GM23338 (cell line): ENCODE measurements around the gene SUSD3. TPM values are rescaled to one million over a fixed set of nuclear protein-coding genes. Genes with fewer than 3 reads are reported as not detected.

Experiments
- ATAC-seq: fragments of 200-7000 bp; cut with Tn5 transposase; 3 replicates; pipeline ENCODE4 v1.9.1; 2020
- DNase-seq: peaks from one replicate; pipeline ENCODE4 v3.0.0-alpha.2; 2015; ENCODE audit warnings: low spot score
- H2AFZ ChIP-seq: fragments of 200-600 bp; sonication (generic); 2 replicates; pipeline ENCODE4 v1.8.0; 2016; ENCODE audit warnings: antibody characterized with exemption, mild to moderate bottlenecking, moderate library complexity
- H3F3A ChIP-seq: fragments of 200-600 bp; sonication (generic); replicated peaks from 2 replicates; pipeline ENCODE4 v1.8.0; 2017; ENCODE audit warnings: antibody characterized with exemption, mixed run types, low read depth
- H3K27ac ChIP-seq: fragments of 200-600 bp; sonication (generic); 2 replicates; pipeline ENCODE4 v1.6.1; 2016; ENCODE audit warnings: low read depth
- H3K27me3 ChIP-seq: fragments of 200-600 bp; sonication (generic); 2 replicates; pipeline ENCODE4 v1.8.0; 2016; ENCODE audit warnings: mild to moderate bottlenecking, mixed run types, moderate library complexity; ENCODE audit not compliant: insufficient read depth
- H3K36me3 ChIP-seq: fragments of 200-600 bp; sonication (generic); 2 replicates; pipeline ENCODE4 v1.8.0; 2016; ENCODE audit warnings: mild to moderate bottlenecking; ENCODE audit not compliant: insufficient read depth
- H3K4me1 ChIP-seq: fragments of 200-600 bp; sonication (generic); 2 replicates; pipeline ENCODE4 v1.8.0; 2016; ENCODE audit warnings: mild to moderate bottlenecking, moderate library complexity; ENCODE audit not compliant: insufficient read depth
- H3K4me2 ChIP-seq: fragments of 200-600 bp; sonication (generic); 2 replicates; pipeline ENCODE4 v1.7.1; 2017; ENCODE audit warnings: mixed run types
- H3K4me3 ChIP-seq: fragments of 200-600 bp; sonication (generic); 2 replicates; pipeline ENCODE4 v1.6.1; 2016; ENCODE audit warnings: mixed run types
- H3K79me2 ChIP-seq: fragments of 200-600 bp; sonication (generic); replicated peaks from 2 replicates; pipeline ENCODE4 v1.8.0; 2017; ENCODE audit warnings: mild to moderate bottlenecking; ENCODE audit not compliant: insufficient read depth
- H3K9me2 ChIP-seq: fragments of 200-600 bp; sonication (generic); 2 replicates; pipeline ENCODE4 v1.8.0; 2017; ENCODE audit not compliant: insufficient read depth
- H4K20me1 ChIP-seq: fragments of 200-600 bp; sonication (generic); replicated peaks from 2 replicates; pipeline ENCODE4 v1.8.0; 2017; ENCODE audit warnings: mild to moderate bottlenecking; ENCODE audit not compliant: insufficient read depth
- H3K27ac Mint-ChIP-seq: 2 replicates; pipeline ENCODE4 v1.8.0; 2020; ENCODE audit warnings: inconsistent platforms, mild to moderate bottlenecking, moderate library complexity, mixed read lengths
- H3K27me3 Mint-ChIP-seq: 3 replicates; pipeline ENCODE4 v1.8.0; 2022; ENCODE audit warnings: low read depth, mild to moderate bottlenecking, moderate library complexity, mixed read lengths, inconsistent platforms; ENCODE audit not compliant: insufficient read depth, poor library complexity
- H3K36me3 Mint-ChIP-seq: 3 replicates; pipeline ENCODE4 v1.8.0; 2021; ENCODE audit warnings: low read depth, mild to moderate bottlenecking, inconsistent platforms, moderate library complexity, mixed read lengths
- H3K4me1 Mint-ChIP-seq: 3 replicates; pipeline ENCODE4 v1.8.0; 2020; ENCODE audit warnings: mild to moderate bottlenecking, inconsistent platforms, mixed read lengths
- H3K4me3 Mint-ChIP-seq: 3 replicates; pipeline ENCODE4 v1.8.0; 2021; ENCODE audit warnings: moderate library complexity, mild to moderate bottlenecking, inconsistent platforms, mixed read lengths
- H3K9me3 Mint-ChIP-seq: 3 replicates; pipeline ENCODE4 v1.8.0; 2020; ENCODE audit warnings: moderate library complexity, mild to moderate bottlenecking, inconsistent platforms, mixed read lengths
- CREB1 ChIP-seq: fragments of 250-450 bp; sonication (Bioruptor Pico); IDR thresholded peaks from 2 replicates; pipeline ENCODE4 v1.5.0; 2020; ENCODE audit warnings: low read depth, mild to moderate bottlenecking, moderate library complexity
- CTCF ChIP-seq, 2 experiments: fragments of 200-600 bp in 1 of 2; sonication (generic) in 1 of 2; conservative IDR thresholded peaks; 2 replicates each; pipeline versions ENCODE4 v1.5.1 to v1.6.1; 2016 to 2017; ENCODE audit warnings: antibody characterized with exemption in 2 of 2, low read depth in 2 of 2, mild to moderate bottlenecking in 2 of 2, moderate library complexity in 1 of 2
- ETS1 ChIP-seq: IDR thresholded peaks from 2 replicates; pipeline ENCODE4 v1.6.1; 2016; ENCODE audit warnings: antibody characterized with exemption
- EZH2 ChIP-seq: fragments of 200-600 bp; sonication (generic); IDR thresholded peaks from one replicate; pipeline ENCODE4 v1.8.0; 2017; ENCODE audit warnings: antibody characterized with exemption, mild to moderate bottlenecking, low read depth; ENCODE audit not compliant: unreplicated experiment
- EZH2phosphoT487 ChIP-seq: fragments of 200-600 bp; sonication (generic); IDR thresholded peaks from one replicate; pipeline ENCODE4 v1.8.1; 2018; ENCODE audit warnings: antibody characterized with exemption; ENCODE audit not compliant: unreplicated experiment
- JUNB ChIP-seq: IDR thresholded peaks from one replicate; pipeline ENCODE4 v1.6.1; 2016; ENCODE audit warnings: antibody characterized with exemption; ENCODE audit not compliant: unreplicated experiment
- NANOG ChIP-seq: IDR thresholded peaks from 2 replicates; pipeline ENCODE4 v1.6.1; 2016; ENCODE audit warnings: antibody characterized with exemption, borderline replicate concordance
- POLR2AphosphoS5 ChIP-seq: IDR thresholded peaks from 2 replicates; pipeline ENCODE4 v1.6.1; 2016; ENCODE audit warnings: antibody characterized with exemption, low read depth
- REST ChIP-seq: IDR thresholded peaks from one replicate; pipeline ENCODE4 v1.6.1; 2018; ENCODE audit warnings: antibody characterized with exemption; ENCODE audit not compliant: unreplicated experiment
- STAT1 ChIP-seq: IDR thresholded peaks from one replicate; pipeline ENCODE4 v1.6.1; 2016; ENCODE audit warnings: antibody characterized with exemption; ENCODE audit not compliant: unreplicated experiment
- ZNF114 ChIP-seq: fragments of 250-450 bp; sonication (Bioruptor Pico); IDR thresholded peaks from 2 replicates; pipeline ENCODE4 v1.5.0; 2020; ENCODE audit warnings: mild to moderate bottlenecking, moderate library complexity
- ZNF331 ChIP-seq: fragments of 250-450 bp; sonication (Bioruptor Pico); IDR thresholded peaks from 2 replicates; pipeline ENCODE4 v1.5.0; 2020; ENCODE audit warnings: low read depth, mild to moderate bottlenecking, moderate library complexity
- ZNF462 ChIP-seq: fragments of 250-450 bp; sonication (Bioruptor Pico); IDR thresholded peaks from 2 replicates; pipeline ENCODE4 v1.5.0; 2020; ENCODE audit warnings: mild to moderate bottlenecking, moderate library complexity
- polyA plus RNA-seq: library from polyadenylated mRNA; unstranded; fragments of >200 nt; fragmentation: Nextera tagmentation; extraction: Ambion mirVana; gene quantifications from 2 replicates; pipeline ENCODE4 v1.2.1, GENCODE V29; 2016
- total RNA-seq: library from RNA; depleted of rRNA; stranded (reverse); fragments of >200 nt; shearing (Covaris generic); gene quantifications from 2 replicates; pipeline ENCODE4 v1.2.3, GENCODE V29; 2014

SUSD3 gene
- total and polyA plus RNA-seq, 2 experiments from 2014 or later: 6.9 to 20.1 TPM

- Mint-ChIP-seq H3K36me3 (no peaks in the 10 kb centered on the region), H3K4me1 (peaks cover 15% of the 10 kb centered on the region; the same call in 2 of the 3 replicates)
- no peak for DNase-seq
Observed at GRCh38 chr9:93012963-93013855, 45.3 kb upstream of the SUSD3 start.

More at GRCh38 chr9:93012963-93013855, 45.3 kb upstream of the SUSD3 start:
- Histone ChIP-seq H3K4me1 (no peaks in the 10 kb centered on the region; the same call in 1 of the 2 replicates), H4K20me1 (no peaks in the 10 kb centered on the region), H3K27me3 (no peaks in the 10 kb centered on the region), H3K4me2 (no peak overlapping the region), H3K27ac (no peak overlapping the region), H3K9me2 (no peaks in the 10 kb centered on the region), H2AFZ (no peak overlapping the region), H3K79me2 (no peaks in the 10 kb centered on the region), H3K36me3 (no peaks in the 10 kb centered on the region), H3K4me3 (no peak overlapping the region), H3F3A (no peaks in the 10 kb centered on the region)
- H3K4me3 Mint-ChIP-seq: no peak overlapping the region
- H3K27me3 Mint-ChIP-seq: peaks cover 14% of the 10 kb centered on the region
- TF ChIP-seq ZNF114 (no peak), POLR2AphosphoS5 (no peak), REST (no peak), STAT1 (no peak), ZNF331 (no peak), CREB1 (CRISPR knock-in tag) (no peak), ZNF462 (CRISPR knock-in tag) (no peak), ETS1 (no peak), CTCF (conservative IDR thresholded peaks at IDR 0.05; ENCODE audit: low read depth in 2 of 2) (no peak), JUNB (no peak), NANOG (no peak), EZH2phosphoT487 (no peak), EZH2 (no peak)
- no peak overlapping the region for H3K27ac Mint-ChIP-seq
- no peak for ATAC-seq
- no peaks in the 10 kb centered on the region for H3K9me3 Mint-ChIP-seq
